Stimulated activated CD4-positive, alpha-beta T cell treated with anti-CD3 and anti-CD28 coated beads, TNF-alpha, amount 100 ng/mL, for 1 hour (primary cell): ENCODE measurements around the gene PSMD9.

ENCODE experiments used
- DNase-seq, 3 donors: peaks; one replicate each; pipeline ENCODE4 v3.0.0-alpha.2; 2020; ENCODE audit warnings: low read depth in 3 of 3, low spot score in 1 of 3

The PSMD9 gene

DNA sequence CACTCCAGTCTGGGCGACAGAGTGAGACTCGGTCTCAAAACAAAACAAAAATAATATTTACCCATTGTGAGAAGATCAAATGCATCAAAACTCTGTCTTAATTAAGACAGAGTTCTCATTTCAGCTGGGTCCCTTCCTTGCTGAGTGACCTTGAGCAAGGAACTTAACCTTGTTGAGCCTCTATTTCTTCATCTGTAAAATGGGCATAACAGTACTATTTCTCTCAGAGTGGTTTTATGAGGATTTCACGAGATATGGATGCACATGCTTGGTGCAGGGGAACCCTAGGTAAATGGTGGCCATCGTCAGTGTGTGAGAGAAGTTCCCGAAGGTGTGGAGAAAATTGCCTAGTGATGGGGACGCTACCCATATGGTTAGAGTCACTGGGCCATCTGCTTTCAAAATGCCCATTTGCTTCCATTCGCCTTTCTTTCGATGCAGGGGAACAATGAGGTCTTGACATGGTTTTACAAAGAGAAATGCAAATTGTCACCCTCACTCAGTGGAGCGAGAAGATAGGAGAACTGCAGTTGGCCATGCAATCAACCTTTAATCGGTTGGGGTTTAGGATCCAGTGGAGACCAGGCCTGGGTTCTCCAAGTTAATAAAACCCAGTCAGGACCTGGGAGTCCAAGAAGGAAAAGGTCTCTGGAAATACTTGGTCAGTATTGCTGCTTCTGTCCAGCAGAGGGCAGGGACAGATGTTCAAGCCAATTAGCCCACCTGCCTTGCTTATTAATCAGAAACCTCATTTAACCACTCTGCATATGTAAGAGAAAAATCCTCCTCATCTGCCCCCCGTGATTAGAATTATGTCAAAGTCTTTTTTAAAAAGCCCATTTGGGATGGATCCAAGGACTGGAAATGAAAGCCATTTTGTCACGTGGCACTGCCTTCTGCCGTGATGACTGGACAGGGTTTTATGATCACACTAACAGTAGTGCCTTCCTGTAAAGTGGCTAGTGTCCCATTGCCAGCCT is 67.0 kb downstream of the PSMD9 start:
- no peak for DNase-seq

DNA sequence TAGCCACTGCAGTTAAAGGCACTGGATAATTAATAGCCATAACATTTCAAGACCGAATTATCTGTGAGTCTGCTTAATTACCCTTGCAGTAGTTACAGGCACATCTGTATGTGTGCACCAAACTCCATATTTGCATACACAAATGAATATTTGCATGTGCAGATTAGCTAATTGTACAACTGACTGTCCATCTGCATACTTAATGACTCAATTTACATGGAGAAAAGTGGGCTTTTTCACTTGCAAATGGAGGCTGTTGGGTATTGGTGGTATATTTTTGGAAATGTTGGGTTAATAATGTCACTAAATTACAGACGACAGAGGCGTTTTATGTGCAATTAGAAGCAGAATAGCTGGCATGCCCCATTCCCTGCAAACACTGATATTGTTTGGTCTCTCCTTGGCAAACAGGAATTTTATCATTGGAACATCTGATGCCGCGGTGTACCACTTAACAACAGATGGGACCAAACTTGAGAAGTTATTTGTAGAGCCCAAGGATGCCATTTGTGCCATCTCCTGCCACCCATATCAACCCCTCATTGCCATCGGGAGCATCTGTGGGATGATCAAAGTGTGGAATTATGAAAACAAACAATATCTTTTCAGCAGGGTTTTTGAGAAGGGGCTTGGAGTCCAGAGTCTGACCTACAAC is 69.4 kb downstream of the PSMD9 start:
- DNase-seq, result no peak

DNA sequence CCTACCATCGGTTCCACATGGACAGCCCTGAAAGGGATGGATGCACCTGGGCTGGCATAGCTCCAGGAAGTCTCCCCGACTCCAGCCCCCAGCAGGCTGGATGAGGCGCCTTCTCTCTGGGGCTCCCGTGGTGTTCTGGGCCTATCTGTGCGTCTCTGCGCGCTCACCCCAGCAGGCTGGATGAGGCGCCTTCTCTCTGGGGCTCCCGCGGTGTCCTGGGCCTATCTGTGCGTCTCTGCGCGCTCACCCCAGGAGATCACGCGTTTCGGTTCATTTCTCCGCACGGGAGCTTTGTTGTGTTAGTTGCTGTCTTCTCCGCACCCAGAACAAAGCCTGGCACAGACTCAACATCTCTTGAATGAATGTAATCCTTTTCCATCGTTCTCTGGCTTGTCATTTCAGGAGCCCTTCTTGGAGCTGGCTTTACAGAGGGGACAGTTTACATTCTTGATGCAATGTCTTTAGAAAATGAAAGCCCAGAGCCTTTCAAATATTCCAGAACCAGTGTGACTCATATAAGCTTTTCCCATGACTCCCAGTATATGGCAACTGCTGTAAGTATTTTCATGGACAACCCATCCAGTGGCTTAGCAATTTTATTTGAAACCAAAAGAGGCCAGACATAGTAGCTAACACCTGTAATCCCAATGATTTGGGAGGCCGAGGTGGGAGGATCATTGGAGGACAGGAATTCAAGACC is 70.1 kb downstream of the PSMD9 start:
- DNase-seq, result no peak

DNA sequence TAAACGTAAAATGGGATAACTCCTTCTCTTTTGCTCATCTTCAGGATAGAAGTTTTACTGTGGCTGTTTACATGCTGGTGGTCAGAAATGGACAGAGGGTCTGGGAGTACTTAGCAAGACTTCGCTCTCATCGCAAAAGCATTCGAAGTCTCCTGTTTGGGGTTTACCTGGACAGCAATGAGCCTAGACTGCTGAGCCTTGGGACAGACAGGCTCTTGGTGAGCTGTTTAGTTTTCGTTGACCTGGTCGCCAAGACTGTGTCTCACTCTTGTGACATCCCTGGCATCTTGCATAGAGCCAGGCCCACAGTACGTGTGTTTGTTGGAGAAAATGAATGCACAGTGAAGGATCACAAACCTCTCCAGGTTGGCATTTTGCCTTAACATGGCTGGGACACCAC is 72.0 kb downstream of the PSMD9 start:
- DNase-seq, result no peak

DNA sequence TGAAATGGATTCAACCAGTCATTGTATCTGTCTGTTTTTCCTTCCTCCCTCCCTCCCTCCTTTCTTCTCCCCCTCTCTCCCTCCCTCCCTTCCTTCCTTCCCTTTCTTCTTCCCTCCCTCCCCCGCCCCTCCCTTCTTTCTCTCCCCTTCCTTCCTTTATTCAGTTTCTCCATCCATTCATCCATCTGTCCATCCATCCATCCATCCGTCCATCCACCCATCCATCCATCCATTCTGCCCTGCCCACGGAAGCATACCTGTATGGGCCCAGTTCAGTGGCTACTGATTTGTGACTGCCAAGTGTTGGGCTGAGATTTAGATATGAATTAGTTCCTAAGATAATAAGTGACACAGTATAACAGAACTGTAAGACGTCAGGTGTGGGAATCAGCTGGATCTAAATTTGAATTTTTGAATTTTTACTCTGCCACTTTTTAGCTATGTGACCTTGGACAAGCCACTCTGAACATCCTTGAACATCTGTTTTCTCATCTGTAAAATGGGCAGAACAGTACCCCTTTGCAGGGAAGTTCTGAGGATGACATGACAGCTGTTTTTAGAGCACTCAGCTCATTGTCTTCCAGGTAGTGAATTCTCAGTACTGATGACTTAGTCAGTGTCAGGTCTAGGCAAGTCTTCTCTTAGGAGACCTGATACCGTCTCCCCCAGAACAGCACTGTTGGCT is 72.7 kb downstream of the PSMD9 start:
- DNase-seq, result no peak

DNA sequence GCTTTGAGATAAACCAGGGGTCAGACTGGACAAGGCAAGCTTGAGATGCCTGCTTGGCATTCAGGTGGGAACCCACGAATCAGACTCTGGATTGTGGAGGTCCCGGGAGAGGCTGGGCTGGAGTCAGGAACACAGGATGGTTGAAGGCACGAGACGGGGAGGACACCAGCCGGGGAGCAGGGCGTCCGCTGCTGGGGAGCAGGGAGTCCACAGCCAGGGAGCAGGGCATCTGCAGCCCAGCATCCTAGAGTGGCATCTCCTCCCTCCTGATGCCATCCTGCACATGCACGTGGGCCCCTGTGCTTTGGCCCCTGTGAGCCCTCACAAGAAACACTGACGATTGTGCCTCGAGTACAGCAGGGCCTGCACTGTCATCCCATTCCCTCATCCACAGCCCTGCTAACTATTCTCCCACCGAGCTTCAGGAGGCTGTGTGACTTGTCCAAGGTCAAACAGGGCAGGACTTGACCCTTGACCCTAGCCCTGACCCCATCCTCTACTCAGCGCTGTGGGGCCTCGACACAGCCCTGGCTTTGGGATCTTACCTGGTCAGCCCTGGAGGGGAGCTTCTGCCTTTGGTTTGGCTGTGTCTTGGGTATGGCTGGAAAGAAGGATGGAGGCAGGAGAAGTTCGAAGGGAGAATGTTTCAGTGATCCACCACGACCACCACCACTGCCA is 74.9 kb downstream of the PSMD9 start:
- DNase-seq, result no peak

DNA sequence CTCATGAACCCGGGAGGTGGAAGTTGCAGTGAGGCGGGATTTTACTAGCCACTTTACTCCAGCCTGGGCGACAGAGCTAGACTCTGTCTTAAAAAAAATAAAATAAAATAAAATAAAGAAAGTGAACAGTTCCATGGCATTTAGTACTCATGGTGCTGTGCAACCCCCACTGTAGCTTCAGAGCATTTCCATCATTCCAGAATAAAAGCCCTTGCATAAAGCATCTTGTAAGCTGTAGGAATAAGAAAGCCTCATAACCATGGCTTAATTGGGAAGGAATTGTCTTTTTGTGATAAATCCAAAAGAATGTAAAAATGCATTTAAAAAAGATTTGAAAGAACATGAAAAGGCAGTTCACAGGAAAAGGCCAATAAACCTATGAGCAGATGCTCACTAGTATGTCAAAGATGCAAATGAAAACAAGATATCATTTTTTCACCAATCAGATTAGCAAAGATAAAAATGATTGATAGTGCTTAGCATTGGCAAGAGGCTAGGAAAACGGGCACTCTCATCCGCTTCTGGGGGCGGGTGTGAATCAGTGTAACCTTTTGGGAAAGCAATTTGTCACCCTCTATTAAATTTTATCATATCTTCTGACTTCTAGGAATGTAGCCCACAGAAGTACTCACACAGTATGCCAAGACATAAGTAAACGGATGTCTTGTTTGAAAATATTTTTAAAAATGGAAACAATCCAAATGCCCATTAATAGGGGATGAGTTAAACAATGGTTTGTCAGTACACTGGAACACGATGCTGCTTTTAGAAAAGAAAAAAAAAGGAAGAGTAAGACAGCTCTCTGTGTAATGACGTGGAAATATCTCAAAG is 76.4 kb downstream of the PSMD9 start:
- no peak for DNase-seq

DNA sequence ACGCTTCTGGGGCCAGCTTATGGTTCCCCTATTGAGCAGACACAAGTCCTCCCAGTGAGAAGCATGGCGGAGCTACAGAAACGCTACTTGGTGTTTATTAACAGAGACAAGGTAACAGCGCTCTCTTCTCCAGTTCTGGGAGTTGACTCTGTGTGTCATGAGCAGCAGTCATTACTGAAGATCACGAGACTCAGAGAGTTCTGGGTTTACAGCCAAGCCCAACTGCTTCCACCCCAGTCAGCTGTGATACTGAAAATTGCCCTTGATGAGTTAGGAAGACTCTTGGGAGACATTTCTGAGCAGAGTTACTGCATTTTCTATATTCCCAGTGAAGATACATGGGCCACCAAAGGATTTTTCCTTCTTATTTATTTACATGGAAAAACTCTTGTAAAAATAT is 78.4 kb downstream of the PSMD9 start:
- DNase-seq, result no peak
